Hematopoietic multipotent progenitor cell treated with erythropoietin and hydrocortisone succinate and interleukin-3 and kit ligand, for 4 days (in vitro differentiated cells): ENCODE data around the gene RAPH1.
"Not testable (repeated sequence)": the region's sequence is repeated elsewhere in the genome, so short reads cannot be mapped to it uniquely, and the experiment has no call there.

Source experiments
- DNase-seq: peaks from one replicate; pipeline ENCODE4 v3.0.0-alpha.2; 2015

RAPH1 gene

DNA sequence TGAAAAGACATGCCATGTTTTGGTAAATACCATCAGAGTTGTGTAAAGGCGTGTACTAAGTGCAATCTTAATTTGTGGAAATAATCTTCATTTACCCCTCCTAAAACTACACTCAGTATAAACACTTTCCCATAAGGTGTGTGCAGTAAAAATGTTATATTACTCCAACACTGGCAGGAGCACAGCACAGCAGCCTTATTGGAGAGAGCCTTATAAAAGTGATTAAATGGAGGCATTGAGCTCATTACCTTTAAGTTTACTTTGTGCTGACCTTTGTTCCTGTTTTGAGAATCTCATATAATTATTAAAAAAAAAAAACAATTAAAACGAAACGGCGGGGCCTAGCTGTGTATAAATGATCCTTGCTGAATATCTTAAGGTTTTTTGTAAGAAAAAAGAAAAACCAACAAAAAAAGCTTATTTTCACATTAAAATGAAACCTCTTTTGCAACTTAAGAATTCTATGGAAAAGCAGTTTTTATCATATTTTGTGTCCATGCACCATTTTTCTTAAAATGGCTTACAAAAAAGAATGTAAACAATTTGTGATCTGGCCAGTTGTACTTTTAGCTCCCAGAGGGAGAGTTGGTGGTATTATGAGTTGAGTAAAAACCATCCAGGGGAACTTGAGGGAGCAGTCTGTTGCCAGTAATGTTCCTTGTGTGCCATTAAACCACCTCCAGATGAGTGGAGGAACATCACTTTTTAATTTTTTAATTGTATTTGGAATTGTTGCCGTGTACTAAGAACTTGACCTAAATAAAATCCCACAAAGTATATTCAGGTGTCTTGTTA is 103.5 kb downstream of the RAPH1 start:
- DNase-seq = no peak

DNA sequence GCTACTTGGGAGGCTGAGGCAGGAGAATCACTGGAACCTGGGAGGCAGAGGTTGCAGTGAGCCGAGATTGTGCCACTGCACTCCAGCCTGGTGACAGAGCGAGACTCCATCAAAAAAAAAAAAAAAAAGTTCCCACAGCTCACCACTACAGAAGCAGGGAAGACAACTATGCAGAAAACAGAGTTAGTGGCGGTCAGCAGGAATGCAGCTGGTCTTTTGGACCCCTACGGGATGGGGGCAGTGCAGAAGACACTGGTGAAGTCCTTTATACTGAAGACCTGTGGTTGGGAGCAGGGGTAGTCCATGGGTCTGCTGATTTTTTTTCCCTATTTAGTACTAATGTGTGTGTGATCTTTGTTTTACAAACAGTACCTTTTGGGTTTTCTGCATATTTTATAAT is 105.5 kb downstream of the RAPH1 start:
- not testable (repeated sequence) for DNase-seq

DNA sequence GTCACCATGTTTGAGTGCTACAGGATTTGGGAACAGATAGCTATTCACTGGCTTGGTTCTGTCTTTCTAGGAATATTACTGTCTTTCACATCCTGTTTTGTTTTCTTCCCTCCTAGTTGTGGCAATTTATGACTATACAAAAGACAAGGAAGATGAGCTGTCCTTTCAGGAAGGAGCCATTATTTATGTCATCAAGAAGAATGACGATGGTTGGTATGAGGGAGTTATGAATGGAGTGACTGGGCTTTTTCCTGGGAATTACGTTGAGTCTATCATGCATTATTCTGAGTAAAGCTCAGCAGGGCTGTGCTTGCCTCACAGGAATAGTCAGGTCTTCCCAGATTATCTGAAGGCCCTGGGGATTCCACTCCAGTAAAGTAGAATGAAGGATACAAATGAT is 108.0 kb downstream of the RAPH1 start:
- DNase-seq = no peak

GRCh38 chr2:203418271-203418670 is 116.8 kb downstream of the RAPH1 start:
- no peak for DNase-seq

GRCh38 chr2:203413796-203414195 is 121.3 kb downstream of the RAPH1 start:
- no peak for DNase-seq

DNA sequence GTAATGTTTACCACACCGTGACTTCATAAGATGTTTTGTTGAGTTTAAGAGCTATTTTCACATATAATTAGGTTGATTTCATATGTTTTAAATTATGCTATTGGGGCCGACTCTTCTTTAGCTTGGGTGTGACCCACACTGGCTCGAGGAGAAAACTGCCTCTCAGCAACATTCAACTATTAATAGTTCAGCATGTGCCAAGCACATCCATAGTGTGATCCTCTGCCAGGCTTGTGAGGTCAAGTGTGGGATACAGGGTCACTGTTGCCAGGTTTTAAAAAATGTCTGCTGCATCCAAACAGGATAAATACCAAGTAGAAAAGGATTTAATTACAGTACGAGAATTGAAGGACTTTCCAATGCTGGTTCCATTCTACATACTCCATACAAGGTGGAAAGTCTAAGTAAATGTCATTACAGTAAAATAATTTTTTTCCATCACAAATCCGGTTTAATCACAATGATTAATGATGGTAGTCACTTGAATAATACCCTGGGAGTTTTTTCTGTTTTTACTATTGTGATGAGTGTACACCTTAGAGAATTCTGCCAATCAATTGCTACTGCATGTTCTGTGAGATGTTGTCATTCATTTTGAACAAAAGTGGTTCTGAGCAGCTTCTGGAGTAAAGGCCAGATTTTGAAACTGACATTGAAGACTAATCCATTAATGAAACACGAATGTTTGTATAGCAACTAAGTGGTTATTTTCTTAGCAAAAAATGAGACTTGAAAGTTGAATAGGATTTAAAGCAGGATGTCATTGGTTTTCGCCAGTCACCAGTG is 122.4 kb downstream of the RAPH1 start:
- no peak for DNase-seq

GRCh38 chr2:203407496-203407895 is 127.6 kb downstream of the RAPH1 start:
- DNase-seq = no peak

DNA sequence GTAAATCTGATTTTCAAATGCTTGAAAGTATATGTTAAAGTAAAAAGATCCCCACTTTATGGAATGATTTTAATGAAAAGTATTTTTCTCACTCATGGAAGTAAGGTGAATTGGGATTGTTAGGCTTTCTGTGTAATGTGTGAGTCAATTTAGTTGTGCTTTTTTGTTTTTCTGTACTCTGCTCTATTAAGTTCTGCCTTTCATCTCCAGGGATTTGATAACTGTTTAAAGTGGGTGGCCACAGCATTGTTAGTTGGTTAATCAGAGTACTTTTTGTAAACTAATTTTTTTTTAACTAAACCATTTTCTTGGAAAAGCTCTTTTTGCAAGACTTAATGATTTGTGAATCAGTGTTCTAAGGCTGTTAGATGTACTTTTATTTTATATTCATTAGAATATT is 130.1 kb downstream of the RAPH1 start:
- DNase-seq = no peak

GRCh38 chr2:203400805-203401585 is 134.1 kb downstream of the RAPH1 start:
- no peak for DNase-seq

- DNase-seq = no peak
Measured at GRCh38 chr2:203399031-203399430, 136.1 kb downstream of the RAPH1 start.

DNA sequence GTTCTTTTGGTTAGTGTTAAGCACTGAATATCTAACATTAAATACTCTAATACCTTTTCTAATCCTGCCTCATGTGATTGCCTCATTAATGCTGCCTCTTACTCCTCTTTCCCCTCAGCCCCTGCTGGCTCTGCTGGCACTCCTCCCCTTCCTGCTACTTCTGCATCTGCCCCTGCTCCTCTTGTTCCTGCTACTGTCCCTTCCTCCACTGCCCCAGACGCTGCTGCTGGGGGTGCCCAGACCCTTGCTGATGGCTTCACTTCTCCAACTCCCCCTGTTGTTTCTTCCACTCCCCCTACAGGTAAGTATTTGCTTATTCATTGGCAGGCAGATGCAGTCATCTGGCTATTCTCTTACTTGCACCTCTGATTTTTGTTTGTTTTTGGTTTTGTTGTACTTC is 138.4 kb downstream of the RAPH1 start:
- DNase-seq = peak; percentile 21

- no peak for DNase-seq
Measured at GRCh38 chr2:203395858-203396257, 139.2 kb downstream of the RAPH1 start.

- peak; percentile 60 for DNase-seq
Measured at GRCh38 chr2:203394519-203395227, 140.4 kb downstream of the RAPH1 start.

DNA sequence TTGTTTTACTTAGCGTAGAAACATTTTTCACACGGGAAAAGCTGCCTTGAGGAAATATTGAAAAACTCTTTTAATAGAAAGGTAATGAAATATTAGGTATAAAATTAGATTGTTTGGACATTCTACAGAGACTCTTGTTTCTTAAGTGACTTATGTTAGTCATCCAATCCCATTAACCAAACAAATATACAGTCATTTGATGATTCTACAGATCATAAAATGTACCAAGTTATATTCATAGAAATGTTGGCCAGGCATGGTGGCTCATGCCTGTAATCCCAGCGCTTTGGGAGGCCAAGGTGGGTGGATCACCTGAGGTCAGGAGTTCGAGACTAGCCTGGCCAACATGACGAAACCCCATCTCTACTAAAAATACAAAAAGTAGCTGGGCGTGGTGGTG is 146.9 kb downstream of the RAPH1 start:
- DNase-seq = not testable (repeated sequence)

DNA sequence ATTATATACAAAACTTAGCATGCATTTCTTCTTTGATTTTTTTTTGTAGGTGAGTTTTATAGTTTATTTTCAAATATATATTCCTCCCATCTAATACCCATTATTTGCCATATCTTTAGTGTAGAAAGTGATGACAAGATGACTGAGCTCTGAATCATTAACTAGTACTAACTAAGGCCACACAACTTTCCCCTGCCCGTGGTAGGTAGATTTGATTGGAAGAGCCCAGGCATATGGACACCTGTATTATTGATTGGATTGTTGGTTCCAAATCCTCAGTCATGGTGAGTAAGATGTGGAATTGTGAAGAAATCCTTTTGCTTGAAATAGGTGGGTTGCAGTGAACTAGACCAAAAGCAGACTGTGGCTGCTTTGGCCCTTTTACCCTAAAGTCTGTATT is 152.1 kb downstream of the RAPH1 start:
- DNase-seq = no peak

DNA sequence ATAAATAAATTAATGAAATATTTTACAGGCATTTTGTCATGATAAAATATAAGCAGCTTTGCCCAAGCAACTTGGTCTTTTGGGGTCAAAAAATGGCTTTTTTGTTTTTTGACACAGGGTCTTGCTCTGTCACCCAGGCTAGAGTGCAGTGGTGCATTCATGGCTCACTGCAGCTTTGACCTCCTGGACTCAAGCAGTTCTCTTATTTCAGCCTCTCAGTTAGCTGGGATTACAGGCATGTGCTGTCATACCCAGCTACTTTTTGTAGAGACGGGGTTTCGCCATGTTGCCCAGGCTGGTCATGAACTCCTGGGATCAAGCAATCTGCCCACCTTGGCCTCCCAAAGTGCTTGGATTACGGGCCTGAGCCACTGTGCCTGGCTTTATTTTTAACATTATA is 155.9 kb downstream of the RAPH1 start:
- DNase-seq = no peak

DNA sequence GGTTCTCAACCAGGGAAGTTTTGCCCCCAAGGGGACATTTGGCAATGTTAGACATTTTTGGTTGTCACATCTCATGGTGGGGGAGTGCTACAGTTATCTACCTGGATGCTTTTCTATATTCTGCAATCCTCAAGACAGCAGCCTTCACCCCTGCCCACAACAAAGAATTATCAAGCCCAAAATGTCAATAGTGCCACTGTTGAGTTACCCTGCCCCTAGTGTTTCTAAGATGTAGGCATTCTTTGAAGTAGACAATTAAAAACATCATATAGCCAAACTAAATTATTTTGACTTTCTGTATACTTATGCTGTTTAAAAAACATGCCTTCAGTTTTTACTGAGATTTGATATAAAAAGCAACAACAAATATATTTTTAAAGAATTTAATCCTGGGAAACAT is 158.9 kb downstream of the RAPH1 start:
- peak; percentile 15 for DNase-seq

- not testable (repeated sequence) for DNase-seq
Measured at GRCh38 chr2:203372706-203373105, 162.4 kb downstream of the RAPH1 start.

DNA sequence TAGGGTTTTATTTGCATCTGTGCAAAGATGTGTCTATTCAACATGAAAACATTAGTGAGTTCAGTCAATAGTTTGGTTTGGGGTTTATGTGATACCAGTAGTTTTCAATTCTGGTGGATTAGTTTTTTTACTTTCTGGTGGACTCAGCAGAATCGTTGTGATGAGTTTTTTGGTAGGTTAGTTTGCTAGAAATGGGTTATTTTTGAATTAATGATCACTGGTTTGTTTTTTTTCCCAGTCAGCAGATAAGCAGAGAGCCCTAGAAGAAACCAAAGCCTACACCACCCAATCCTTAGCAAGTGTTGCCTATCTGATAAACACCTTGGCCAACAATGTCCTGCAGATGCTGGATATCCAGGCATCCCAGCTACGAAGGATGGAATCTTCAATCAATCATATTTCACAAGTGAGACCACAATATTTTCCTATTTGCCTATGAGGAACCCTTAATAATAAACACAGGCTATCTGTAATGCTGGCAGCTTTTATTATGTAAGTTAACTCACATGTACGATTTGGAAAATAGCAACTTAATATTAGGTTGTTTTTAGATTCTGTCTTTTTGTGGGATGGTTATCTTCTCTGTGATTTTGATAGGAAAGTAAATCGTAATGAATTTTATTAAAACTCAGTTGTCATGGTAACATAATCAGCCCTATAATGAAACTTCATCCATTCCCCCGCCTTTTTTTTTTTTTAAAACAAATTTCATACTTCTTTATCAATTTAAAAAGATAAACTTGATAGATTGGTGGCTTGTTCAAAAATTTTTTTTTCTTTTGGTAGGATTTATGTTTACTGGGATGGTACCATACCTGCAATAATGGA is 168.2 kb downstream of the RAPH1 start:
- DNase-seq = peak; percentile 59

DNA sequence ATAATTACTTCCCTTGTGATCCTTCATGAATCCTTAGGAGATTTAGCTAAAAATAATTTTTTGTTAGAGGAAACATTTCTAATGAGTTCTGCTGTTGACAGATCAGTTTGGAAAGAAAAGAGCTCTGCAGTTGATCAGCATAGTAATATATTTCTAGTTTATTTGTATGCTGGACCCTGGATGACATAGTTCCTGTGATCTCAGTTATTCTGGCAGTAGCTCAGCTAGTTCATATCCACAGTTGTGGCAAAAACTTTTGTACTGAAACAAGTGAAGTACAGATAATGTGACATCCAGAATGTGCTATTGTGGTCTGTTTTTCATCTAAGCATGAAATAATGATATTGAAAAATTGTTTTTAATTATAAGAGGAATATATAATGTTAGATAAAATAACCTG is 173.2 kb downstream of the RAPH1 start:
- DNase-seq = no peak

GRCh38 chr2:203361495-203361894 is 173.6 kb downstream of the RAPH1 start:
- DNase-seq = no peak
